Ectodermal cell (in vitro differentiated cells): ENCODE results near the gene LAD1.

Source experiments
- H3K27ac ChIP-seq: 2 replicates; pipeline ENCODE4 v1.7.0; 2013; ENCODE audit warnings: mild to moderate bottlenecking, low read depth, low read length; ENCODE audit not compliant: insufficient read depth, poor library complexity, severe bottlenecking
- H3K27me3 ChIP-seq: 2 replicates; pipeline ENCODE4 v1.7.0; 2013; ENCODE audit warnings: mild to moderate bottlenecking, low read length; ENCODE audit not compliant: insufficient read depth, control insufficient read depth, poor library complexity, severe bottlenecking
- H3K36me3 ChIP-seq: one replicate; pipeline ENCODE4 v1.7.0; 2013; ENCODE audit warnings: low read length; ENCODE audit not compliant: control insufficient read depth, insufficient read depth
- H3K4me1 ChIP-seq: one replicate; pipeline ENCODE4 v1.7.0; 2013; ENCODE audit warnings: low read length; ENCODE audit not compliant: control insufficient read depth, insufficient read depth
- H3K4me3 ChIP-seq: 2 replicates; pipeline ENCODE4 v1.7.0; 2013; ENCODE audit warnings: low read depth, low read length, control low read depth; ENCODE audit not compliant: insufficient read depth
- H3K9me3 ChIP-seq: 2 replicates; pipeline ENCODE4 v1.7.0; 2013; ENCODE audit warnings: mild to moderate bottlenecking, low read length, moderate library complexity; ENCODE audit not compliant: control insufficient read depth
- WGBS, 2 experiments: methylation state at CpG; one replicate each; pipeline ENCODE4 v1.1.7; 2013; ENCODE audit warnings: missing lambda C conversion rate in 2 of 2; 5-methylcytosine and 5-hydroxymethylcytosine counted together

Gene LAD1

DNA sequence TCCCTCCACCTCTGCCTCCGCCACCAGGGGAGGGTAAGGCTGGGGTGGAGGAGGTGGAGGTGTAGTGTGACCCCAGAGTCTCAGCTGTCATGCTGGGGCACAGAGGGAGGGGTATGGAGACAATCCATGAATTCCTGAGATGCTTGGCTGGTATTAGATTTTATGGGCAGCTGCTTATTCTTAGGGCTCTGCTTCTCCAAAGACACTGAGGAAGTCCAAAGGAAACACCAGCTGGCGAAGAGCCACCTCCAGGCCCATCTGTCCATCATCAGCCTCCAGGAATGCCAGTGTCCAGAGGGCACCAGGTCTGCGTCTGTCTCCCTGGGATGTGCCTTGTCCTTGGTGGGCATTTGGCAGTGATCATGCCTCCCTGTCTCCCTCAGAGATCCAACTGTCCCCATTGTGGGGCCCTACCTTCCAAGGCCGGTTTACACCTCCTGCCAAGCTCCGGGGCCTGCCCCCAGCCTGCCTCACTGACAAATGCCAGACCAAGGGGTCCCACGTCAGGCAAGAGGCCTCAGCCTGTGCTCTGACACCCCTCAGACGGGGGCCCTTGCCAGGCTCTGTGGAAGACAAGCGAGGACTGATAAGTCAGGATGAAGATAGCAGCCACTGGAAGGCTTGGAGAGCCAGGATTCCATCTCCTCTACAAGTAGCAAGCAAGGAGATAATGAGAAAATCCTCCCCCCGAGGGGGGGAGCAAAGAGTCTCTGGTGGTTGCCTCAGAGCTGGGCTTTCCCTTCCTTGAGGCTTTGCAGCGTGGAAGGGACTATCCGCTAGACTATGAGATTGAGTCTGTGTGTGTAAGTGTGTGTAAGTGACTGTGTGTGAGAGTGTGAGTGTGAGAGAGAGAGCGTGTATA lies 20.9 kb upstream of the LAD1 start:
- H3K9me3 ChIP-seq: no peaks in the 10 kb centered on the region
- H3K4me3 ChIP-seq: no peak overlapping the region
- H3K27ac ChIP-seq: no peak overlapping the region
- H3K27me3 ChIP-seq: no peaks in the 10 kb centered on the region
- H3K36me3 ChIP-seq: no peaks in the 10 kb centered on the region
- H3K4me1 ChIP-seq: peaks cover 15% of the 10 kb centered on the region
- WGBS, 2 experiments: 89 to 92% methylated on average over 12 of the region's 12 CpGs

DNA sequence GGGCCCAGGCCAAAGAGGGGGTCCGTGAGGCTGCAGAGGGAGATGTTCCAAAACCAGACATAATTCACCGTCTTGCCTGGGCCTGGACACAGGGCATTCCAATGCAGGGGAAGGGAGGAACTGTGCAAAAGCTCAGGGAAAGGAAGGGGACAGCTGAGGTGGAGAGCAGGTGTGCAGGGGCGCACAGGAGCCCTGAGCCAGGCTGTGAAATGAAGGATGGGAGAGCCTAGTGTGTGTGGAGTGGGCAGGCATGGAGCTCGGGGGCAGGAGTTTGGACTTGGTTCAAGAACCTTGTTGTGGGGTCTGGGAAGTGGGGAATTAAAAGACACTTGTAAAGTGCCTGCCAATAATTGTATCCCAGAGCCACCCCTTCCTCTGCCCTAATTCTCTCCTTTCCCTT lies 20.1 kb upstream of the LAD1 start:
- Histone ChIP-seq H3K27me3 (no peaks in the 10 kb centered on the region), H3K4me3 (no peak overlapping the region), H3K4me1 (peaks cover 15% of the 10 kb centered on the region), H3K9me3 (no peaks in the 10 kb centered on the region), H3K27ac (no peak overlapping the region), H3K36me3 (no peaks in the 10 kb centered on the region)
- 93 to 94% methylated on average over 4 of the region's 4 CpGs for WGBS, 2 experiments

DNA sequence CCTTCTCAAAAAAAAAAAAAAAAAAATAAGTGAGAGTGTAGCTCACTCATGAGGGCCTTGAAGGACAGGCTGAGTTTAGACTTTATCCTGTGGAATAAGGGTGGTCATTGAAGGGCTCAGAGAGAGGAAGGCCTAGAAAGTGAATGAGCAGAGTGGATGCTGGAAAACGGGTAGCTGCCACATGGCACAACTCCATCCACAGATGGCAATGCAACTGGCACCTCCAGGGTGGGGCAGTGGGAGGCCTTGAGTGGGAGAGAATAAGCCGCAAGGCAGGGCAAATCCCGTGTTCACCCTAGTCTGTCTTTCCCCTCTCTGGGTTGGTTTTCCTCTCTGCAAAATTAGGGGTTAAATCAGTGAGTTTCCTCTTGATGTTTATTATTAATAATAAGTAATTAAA lies 19.3 kb upstream of the LAD1 start:
- peaks cover 15% of the 10 kb centered on the region for H3K4me1 ChIP-seq
- H3K9me3 ChIP-seq: no peaks in the 10 kb centered on the region
- H3K27ac ChIP-seq: no peak overlapping the region
- H3K36me3 ChIP-seq: no peaks in the 10 kb centered on the region
- H3K4me3 ChIP-seq: no peak overlapping the region
- WGBS, 2 experiments: 92 to 98% methylated on average over 3 of the region's 3 CpGs
- no peaks in the 10 kb centered on the region for H3K27me3 ChIP-seq

DNA sequence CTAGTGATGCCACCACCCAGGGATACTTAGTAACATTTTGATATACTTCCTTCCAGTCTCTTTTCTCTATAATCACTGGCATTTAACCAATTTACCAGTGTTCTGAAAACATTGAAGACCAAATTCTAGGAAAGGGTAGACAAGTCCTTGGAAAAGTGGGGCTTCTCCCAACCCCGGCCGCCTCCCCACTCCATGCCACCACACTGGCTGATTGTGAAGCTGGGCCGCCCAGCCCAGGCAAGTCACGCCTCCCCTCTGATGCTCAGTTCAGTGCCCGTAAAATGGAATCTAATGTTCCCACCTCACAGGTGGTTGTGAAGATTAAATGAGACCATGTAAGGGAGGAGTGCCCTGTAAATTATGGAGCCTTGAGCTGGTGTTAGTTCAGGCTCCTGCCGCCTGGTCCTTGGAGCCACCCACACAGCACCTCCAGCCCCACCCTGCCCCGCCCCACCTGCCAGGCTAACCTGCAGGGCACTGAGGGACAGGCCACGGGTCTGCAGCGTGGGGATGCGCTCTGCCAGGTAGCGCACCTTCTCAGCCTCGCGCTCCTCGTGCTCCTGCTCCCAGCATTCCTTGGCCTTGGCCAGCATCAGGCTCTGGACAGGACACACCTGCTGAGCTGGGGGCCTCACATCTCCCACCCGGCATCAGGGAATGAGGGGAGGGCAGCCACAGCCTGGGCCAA lies 15.1 kb upstream of the LAD1 start:
- no peaks in the 10 kb centered on the region for H3K9me3 ChIP-seq
- H3K27ac ChIP-seq: no peak overlapping the region
- 94 to 95% methylated on average over 15 of the region's 15 CpGs for WGBS, 2 experiments
- peaks cover 3% of the 10 kb centered on the region for H3K4me1 ChIP-seq
- no peaks in the 10 kb centered on the region for H3K27me3 ChIP-seq
- no peaks in the 10 kb centered on the region for H3K36me3 ChIP-seq
- no peak overlapping the region for H3K4me3 ChIP-seq

DNA sequence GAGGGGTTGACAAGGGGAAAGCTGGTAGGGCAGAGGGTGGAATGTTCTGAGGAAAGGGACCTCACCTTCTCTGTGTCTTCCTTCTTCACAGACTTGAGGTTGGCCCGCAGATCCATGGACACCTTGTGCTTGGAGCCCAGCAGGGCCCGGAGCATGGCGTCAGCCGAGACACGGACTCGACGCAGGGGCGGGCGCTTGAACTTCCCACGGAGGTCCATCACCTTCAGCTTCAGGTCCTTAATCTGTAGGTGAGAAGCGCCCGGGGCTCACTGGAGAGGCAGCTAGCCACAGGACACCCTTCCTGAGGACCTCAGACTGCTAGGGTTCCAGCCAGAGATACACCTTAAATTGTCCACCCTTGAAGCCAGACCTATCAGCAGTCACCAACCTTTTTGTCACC lies 12.2 kb upstream of the LAD1 start:
- Histone ChIP-seq H3K27ac (no peak overlapping the region), H3K27me3 (no peaks in the 10 kb centered on the region), H3K4me1 (peaks cover 6% of the 10 kb centered on the region), H3K36me3 (no peaks in the 10 kb centered on the region), H3K4me3 (no peak overlapping the region), H3K9me3 (no peaks in the 10 kb centered on the region)
- WGBS, 2 experiments: 95 to 97% methylated on average over 12 of the region's 12 CpGs

DNA sequence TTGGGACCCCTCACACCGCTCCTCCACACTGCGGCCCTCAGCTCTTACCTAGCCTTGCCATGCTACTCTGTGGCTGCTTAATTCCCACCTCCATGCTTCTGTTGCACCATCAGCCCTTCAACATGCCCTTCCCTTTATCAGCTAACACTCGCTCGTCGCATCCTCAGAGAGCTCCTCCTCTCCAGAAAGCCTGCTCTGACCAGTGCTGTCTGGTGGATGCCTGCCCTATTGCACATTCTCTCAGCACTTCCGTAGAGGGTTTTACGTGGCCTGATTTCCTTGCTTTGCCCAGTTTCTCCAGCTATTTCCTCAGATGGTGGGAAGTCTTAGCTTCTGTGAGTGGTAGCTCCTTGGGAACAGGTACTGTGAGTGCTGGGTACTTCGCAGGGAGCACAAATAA lies 10.3 kb upstream of the LAD1 start:
- Histone ChIP-seq H3K27ac (no peak overlapping the region), H3K4me1 (peaks cover 6% of the 10 kb centered on the region)
- WGBS, 2 experiments: 80 to 86% methylated on average over 8 of the region's 8 CpGs

DNA sequence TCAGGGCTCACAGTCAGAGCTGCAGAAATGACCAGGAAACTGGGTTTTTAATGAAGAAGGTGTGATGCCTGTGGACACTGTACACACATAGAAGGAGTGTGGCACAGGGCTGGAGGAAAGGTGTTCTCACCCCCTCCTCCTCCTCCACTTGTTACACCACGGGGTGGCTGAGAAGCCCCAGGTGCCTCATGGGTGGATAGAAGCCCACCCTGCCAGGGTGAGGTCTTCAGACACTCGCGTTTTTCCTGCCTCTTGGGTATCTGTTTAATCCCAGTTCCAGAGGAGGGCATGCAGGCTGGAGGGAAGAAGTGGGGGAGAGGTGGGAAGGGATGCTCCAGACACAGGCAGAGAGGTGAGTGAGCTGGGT lies 9.7 kb upstream of the LAD1 start:
- Histone ChIP-seq H3K4me1 (peaks cover 6% of the 10 kb centered on the region), H3K36me3 (no peaks in the 10 kb centered on the region)

More for the DNA sequence above, 10.3 kb upstream of the LAD1 start:
- no peaks in the 10 kb centered on the region for H3K9me3 ChIP-seq
- H3K4me3 ChIP-seq: no peak overlapping the region
- no peaks in the 10 kb centered on the region for H3K27me3 ChIP-seq
- H3K36me3 ChIP-seq: no peaks in the 10 kb centered on the region

DNA sequence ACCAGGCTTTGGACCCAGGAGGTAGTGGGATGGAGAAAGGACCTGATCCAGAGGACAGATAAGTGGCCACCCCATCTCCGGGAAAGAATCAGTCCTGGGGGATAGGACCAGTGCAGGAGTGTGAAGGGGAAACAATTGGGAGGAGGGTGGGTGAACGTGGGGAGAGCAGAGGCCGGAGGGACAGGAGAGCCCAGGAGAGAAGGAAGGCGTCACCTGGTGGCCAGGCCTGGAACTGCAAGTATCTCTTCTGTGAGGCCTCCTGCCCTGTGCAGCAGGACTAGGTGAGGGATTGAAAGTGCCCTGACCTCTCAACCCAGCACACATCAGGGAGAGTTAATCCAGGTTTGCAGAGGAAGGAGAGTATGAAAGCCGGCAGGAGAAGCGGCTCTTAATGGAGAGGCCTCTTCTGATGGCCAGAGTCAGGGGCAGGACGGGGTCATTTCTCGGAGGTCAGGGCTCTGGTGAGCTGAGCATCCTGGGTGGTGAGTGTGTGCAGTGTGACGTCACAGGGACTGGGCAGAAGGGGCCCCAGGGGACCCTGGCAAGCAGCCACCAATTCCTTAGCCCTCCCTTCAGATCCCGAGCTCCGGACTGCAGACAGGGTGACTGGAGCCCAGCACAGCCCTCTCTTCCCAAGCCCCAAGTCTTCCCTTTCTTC lies 9.2 kb upstream of the LAD1 start:
- H3K36me3 ChIP-seq: no peaks in the 10 kb centered on the region
- H3K4me3 ChIP-seq: no peak overlapping the region
- H3K4me1 ChIP-seq: peaks cover 6% of the 10 kb centered on the region
- no peaks in the 10 kb centered on the region for H3K9me3 ChIP-seq
- WGBS, 2 experiments: 45 to 47% methylated on average over 11 of the region's 11 CpGs
- no peak overlapping the region for H3K27ac ChIP-seq
- no peaks in the 10 kb centered on the region for H3K27me3 ChIP-seq

More for the DNA sequence above, 9.7 kb upstream of the LAD1 start:
- 83 to 95% methylated on average over 3 of the region's 3 CpGs for WGBS, 2 experiments
- no peaks in the 10 kb centered on the region for H3K9me3 ChIP-seq
- H3K27ac ChIP-seq: no peak overlapping the region
- no peaks in the 10 kb centered on the region for H3K27me3 ChIP-seq
- H3K4me3 ChIP-seq: no peak overlapping the region

DNA sequence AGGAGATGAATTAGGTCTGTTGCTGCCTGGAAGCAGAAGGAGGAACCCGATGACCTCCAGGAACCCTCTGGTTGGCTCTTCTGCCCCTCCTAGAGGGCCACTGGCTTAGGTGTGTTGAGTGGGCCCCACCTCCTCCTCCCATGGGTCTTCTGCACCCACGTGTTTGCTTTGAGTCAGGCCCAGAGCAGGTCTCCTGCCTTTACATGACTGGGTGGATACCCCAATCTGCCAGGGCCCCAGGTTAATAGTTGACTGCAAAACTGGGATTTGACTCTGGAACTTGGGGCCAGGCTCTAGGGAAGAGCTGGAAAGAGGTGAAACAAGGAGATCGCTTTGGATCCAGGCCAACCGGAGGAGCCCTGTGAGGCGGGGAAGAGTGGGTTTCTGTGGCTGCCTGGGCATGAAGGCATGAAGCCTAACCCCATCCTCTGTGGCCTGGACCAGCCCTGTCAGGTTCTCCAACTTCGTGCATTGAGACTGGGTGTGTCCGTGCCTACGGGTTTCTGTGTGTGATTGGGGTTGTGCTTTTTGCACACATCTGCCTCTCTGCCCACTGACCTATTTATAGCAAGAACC lies 7.8 kb upstream of the LAD1 start:
- no peaks in the 10 kb centered on the region for H3K9me3 ChIP-seq
- no peak overlapping the region for H3K4me3 ChIP-seq
- no peak overlapping the region for H3K27ac ChIP-seq
- 94 to 96% methylated on average over 8 of the region's 8 CpGs for WGBS, 2 experiments
- H3K36me3 ChIP-seq: no peaks in the 10 kb centered on the region
- H3K27me3 ChIP-seq: peaks cover 11% of the 10 kb centered on the region
- H3K4me1 ChIP-seq: peaks cover 3% of the 10 kb centered on the region

DNA sequence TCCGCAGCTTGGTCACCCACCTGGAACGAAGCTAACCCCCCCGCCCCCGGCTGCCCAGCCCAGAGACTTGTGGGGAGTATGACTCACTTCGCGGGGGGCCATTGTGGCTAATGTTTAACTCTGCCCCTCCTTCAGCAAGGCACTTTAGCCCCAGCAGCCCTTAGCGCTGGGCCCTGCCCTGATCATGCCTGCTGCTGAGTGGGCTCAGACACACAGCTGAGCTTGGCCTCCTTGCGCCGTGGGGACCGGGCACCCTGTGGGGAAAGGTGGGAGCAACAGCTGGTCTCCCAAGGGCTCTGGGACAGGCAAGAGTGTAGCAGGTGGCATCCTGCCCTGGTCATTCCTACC lies 6.3 kb upstream of the LAD1 start:
- H3K27ac ChIP-seq: no peak overlapping the region
- 81 to 83% methylated on average over 10 of the region's 10 CpGs for WGBS, 2 experiments
- H3K4me1 ChIP-seq: peaks cover 3% of the 10 kb centered on the region
- no peaks in the 10 kb centered on the region for H3K9me3 ChIP-seq
- peaks cover 25% of the 10 kb centered on the region for H3K27me3 ChIP-seq
- H3K4me3 ChIP-seq: no peak overlapping the region
- H3K36me3 ChIP-seq: no peaks in the 10 kb centered on the region
